Large intestine (tissue), 3 donors: ENCODE results near the gene TRIM31. TPM values are rescaled to one million over a fixed set of nuclear protein-coding genes. Genes with fewer than 3 reads are reported as not detected.

Experiments
- DNase-seq, 2 donors: peaks; one replicate each; pipeline versions ENCODE4 v3.0.0 to v3.0.0-alpha.2; 2013
- H3K27ac ChIP-seq: one replicate; pipeline ENCODE4 v1.5.1; 2013; ENCODE audit warnings: low read length
- H3K27me3 ChIP-seq: 2 replicates; pipeline ENCODE4 v1.6.1; 2013; ENCODE audit warnings: low read length; ENCODE audit not compliant: control insufficient read depth, insufficient read depth
- H3K36me3 ChIP-seq: 2 replicates; pipeline ENCODE4 v1.6.1; 2013; ENCODE audit warnings: low read length; ENCODE audit not compliant: control insufficient read depth, insufficient read depth
- H3K4me1 ChIP-seq: one replicate; pipeline ENCODE4 v1.6.1; 2013; ENCODE audit warnings: low read length; ENCODE audit not compliant: control insufficient read depth, insufficient read depth
- H3K4me3 ChIP-seq: one replicate; pipeline ENCODE4 v1.5.1; 2013; ENCODE audit warnings: low read length
- H3K9me3 ChIP-seq: one replicate; pipeline ENCODE4 v1.6.1; 2013; ENCODE audit warnings: mild to moderate bottlenecking, low read depth, low read length, moderate library complexity; ENCODE audit not compliant: control insufficient read depth
- WGBS: methylation state at CpG from one replicate; pipeline ENCODE4 v1.1.5; 2013; ENCODE audit warnings: low lambda C conversion rate; ENCODE audit not compliant: insufficient coverage; 5-methylcytosine and 5-hydroxymethylcytosine counted together
- polyA plus RNA-seq: library from polyadenylated mRNA; unstranded; fragments of 120-200 nt; gene quantifications from one replicate; pipeline ENCODE4 v1.2.1, GENCODE V29; 2013

Gene TRIM31
- polyA plus RNA-seq, 1 donor, result 5.7 TPM

- WGBS, result 0% methylated on average over 4 of the region's 37 CpGs
- H3K4me1 ChIP-seq, result peaks cover 28% of the 10 kb centered on the region
- H3K27ac ChIP-seq, result no peak overlapping the region
- H3K9me3 ChIP-seq, result peaks cover 8% of the 10 kb centered on the region
- DNase-seq, result no peak
- H3K4me3 ChIP-seq, result peak overlapping the region; percentile 34
- peaks cover 7% of the 10 kb centered on the region for H3K36me3 ChIP-seq
- peaks cover 80% of the 10 kb centered on the region for H3K27me3 ChIP-seq
Observed at GRCh38 chr6:30074331-30075093, 38.4 kb downstream of the TRIM31 start.

DNA sequence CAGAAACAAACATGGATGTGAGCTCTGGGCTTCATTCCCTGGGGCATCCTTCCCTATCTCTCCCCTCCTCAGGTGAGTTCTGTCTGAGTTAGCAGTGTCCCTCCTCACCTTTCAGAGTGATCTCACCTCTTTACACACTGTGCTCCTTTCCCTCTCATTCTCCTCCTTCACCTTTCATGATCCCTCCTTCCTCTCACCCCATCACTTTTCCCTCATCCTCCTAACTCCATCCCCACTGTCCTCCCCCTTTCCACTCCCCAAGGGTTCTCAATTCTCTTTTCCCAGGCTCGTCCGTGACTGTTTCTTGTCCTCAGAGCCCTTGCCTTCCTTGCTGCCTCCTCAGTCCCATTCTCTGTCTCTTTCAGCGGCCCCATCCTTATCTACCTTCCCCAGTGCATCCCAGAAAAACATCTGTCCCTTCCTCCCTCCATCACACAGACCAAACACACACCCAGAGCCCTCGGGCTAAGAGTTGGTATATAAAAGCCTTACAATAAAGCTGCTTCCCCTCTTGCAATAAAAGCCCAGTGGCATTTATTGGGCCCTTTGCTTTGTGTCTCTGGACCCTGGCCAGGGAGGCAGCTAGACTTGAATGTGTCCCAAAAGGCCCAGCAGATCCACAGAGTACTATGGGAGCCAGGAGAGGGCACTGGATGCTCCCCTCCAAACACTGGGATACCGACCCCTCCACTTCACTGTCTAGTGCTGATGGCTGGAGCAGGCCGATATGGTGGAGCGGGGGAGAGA is 39.2 kb downstream of the TRIM31 start:
- H3K27ac ChIP-seq, result no peak overlapping the region
- H3K4me1 ChIP-seq, result peaks cover 28% of the 10 kb centered on the region
- H3K9me3 ChIP-seq, result peaks cover 8% of the 10 kb centered on the region
- peaks cover 12% of the 10 kb centered on the region for H3K36me3 ChIP-seq
- no peak overlapping the region for H3K4me3 ChIP-seq
- H3K27me3 ChIP-seq, result peaks cover 72% of the 10 kb centered on the region
- WGBS, result 42% methylated on average over 3 of the region's 7 CpGs
- no peak for DNase-seq

- H3K9me3 ChIP-seq, result peaks cover 8% of the 10 kb centered on the region
- peaks cover 16% of the 10 kb centered on the region for H3K36me3 ChIP-seq
- peaks cover 28% of the 10 kb centered on the region for H3K4me1 ChIP-seq
- peak overlapping the region; percentile 24 for H3K4me3 ChIP-seq
- no CpG with 5 or more reads among the region's 3 CpGs for WGBS
- peaks cover 61% of the 10 kb centered on the region for H3K27me3 ChIP-seq
- no peak overlapping the region for H3K27ac ChIP-seq
- DNase-seq, result no peak
Observed at GRCh38 chr6:30071858-30072257, 41.0 kb downstream of the TRIM31 start.

DNA sequence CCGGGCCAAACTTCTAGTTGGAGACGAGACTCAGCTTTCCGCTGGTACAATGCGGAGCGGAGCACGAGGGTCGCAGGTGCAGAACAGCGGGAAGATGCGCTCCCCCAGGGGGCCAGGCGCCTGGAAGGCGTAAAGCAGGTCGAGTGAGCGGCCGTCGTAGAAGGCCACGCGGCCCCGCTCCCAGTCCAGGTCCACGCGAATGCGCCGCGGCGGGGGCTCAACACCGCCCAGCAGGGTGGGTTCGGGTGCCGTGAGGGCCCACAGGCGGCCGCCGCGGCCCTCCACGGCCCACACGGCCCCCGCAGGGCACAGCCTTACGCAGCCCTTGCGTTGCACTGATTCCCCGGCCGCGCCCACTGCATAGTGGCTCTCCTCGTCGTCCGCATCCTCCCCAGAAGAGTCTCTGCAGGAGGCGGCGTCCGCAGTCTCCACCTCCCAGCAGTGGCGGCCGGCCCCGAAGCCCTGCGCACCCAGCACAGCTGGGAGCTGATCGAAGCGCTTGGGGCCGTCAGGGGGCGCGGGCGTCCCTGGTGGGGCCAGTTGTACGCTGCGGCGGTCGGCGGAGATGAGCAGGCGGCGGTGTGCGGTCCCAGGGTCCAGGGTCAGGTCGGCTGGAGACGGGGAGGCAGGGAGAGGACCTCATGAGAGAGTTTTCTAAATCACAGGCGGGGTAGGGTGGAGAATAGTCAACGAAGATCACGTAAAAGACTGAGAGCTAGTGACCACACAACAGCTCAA is 41.6 kb downstream of the TRIM31 start:
- peak; percentile 56 to 72 for DNase-seq
- no peak overlapping the region for H3K27ac ChIP-seq
- no CpG with 5 or more reads among the region's 68 CpGs for WGBS
- peaks cover 57% of the 10 kb centered on the region for H3K27me3 ChIP-seq
- H3K36me3 ChIP-seq, result peaks cover 16% of the 10 kb centered on the region
- peaks cover 8% of the 10 kb centered on the region for H3K9me3 ChIP-seq
- H3K4me3 ChIP-seq, result peak overlapping the region; percentile 24
- H3K4me1 ChIP-seq, result peaks cover 28% of the 10 kb centered on the region

GRCh38 chr6:30067460-30068139 is 45.3 kb downstream of the TRIM31 start:
- Histone ChIP-seq H3K9me3 (no peaks in the 10 kb centered on the region), H3K36me3 (peaks cover 25% of the 10 kb centered on the region), H3K27me3 (peaks cover 21% of the 10 kb centered on the region), H3K27ac (peak overlapping the region; percentile 94), H3K4me3 (peak overlapping the region; percentile 73), H3K4me1 (peaks cover 17% of the 10 kb centered on the region)
- WGBS, result 15% methylated on average over 3 of the region's 8 CpGs
- DNase-seq, result no peak

- H3K36me3 ChIP-seq, result peaks cover 25% of the 10 kb centered on the region
- no peaks in the 10 kb centered on the region for H3K9me3 ChIP-seq
- 0% methylated on average over 2 of the region's 46 CpGs for WGBS
- peaks cover 14% of the 10 kb centered on the region for H3K4me1 ChIP-seq
- H3K27ac ChIP-seq, result peak within 1 kb of the TSS; percentile 94
- H3K4me3 ChIP-seq, result peak within 1 kb of the TSS; percentile 73
- peaks cover 13% of the 10 kb centered on the region for H3K27me3 ChIP-seq
- peak; percentile 99 to 100 for DNase-seq
Observed at GRCh38 chr6:30066577-30067459, 46.1 kb downstream of the TRIM31 start, which contains the start of gene PPP1R11. Gene PPP1R11 (plus strand): TSS chr6:30067198. CDS start chr6:30067411, 213 bp downstream.

DNA sequence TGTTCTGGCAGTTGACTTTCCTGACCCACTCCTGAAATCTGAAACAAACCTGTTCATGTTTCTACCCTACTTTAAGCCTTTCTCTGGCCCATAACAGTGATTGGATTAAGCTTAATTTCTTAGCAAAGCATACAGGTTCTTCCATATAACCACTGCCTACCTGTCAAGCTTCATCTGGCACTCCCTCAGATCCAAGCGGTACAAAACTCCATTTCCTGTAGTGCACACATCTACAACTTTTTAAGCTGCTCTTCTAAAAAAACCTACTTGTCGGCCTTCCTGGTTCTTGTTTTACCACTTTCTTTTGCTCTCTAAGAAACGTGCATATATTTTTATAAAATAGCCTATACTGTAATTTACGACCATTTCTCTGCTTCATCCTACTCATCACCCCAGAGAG is 46.8 kb downstream of the TRIM31 start:
- DNase-seq, result no peak
- Histone ChIP-seq H3K4me1 (peaks cover 11% of the 10 kb centered on the region), H3K4me3 (peak overlapping the region; percentile 73)

GRCh38 chr6:30063315-30063714 is 49.6 kb downstream of the TRIM31 start:
- Histone ChIP-seq H3K4me1 (peaks cover 18% of the 10 kb centered on the region), H3K36me3 (peaks cover 9% of the 10 kb centered on the region), H3K27ac (no peak overlapping the region), H3K9me3 (no peaks in the 10 kb centered on the region), H3K4me3 (no peak overlapping the region), H3K27me3 (no peaks in the 10 kb centered on the region)
- DNase-seq, result no peak
- 100% methylated on average over 1 of the region's 2 CpGs for WGBS

More for the DNA sequence above, 46.8 kb downstream of the TRIM31 start:
- Histone ChIP-seq H3K27me3 (peaks cover 6% of the 10 kb centered on the region), H3K9me3 (no peaks in the 10 kb centered on the region), H3K36me3 (peaks cover 25% of the 10 kb centered on the region), H3K27ac (peak overlapping the region; percentile 94)
- no CpG with 5 or more reads among the region's 4 CpGs for WGBS

DNA sequence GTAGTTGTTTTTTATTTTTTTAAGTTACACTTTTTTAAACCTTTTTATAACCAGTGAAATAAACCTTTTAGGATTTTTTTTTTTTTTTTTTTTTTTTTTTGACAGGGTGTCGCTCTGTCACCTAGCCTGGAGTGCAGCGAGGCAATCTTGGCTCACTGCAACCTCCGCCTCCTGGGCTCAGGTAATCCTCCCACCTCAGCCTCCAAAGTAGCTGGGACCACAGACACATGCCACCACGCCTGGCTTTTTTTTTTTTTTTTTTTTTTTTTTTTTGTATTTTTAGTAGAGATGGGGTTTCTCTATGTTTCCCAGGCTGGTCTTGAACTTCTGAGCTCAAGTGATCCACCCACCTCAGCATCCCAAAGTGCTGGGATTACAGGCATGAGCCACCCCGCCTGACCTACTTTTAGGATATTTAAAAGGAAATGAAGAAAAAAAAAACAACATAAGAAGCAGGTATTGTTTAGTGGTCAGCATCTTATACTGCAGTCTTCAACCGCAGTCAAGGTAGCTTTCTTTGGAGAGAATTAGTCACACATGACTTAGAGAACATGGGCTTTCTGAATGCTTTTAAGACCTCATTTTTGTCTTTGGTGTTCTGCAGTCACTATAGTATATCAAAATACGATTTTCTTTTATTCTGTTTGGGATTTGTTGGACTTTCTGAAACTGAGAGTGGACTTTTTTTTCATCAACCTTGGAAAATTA is 50.3 kb downstream of the TRIM31 start:
- peak overlapping the region; percentile 68 for H3K4me3 ChIP-seq
- no peak for DNase-seq
- 86% methylated on average over 2 of the region's 7 CpGs for WGBS
- peaks cover 10% of the 10 kb centered on the region for H3K36me3 ChIP-seq
- peak overlapping the region; percentile 96 for H3K27ac ChIP-seq
- H3K27me3 ChIP-seq, result no peaks in the 10 kb centered on the region
- H3K9me3 ChIP-seq, result no peaks in the 10 kb centered on the region
- peaks cover 18% of the 10 kb centered on the region for H3K4me1 ChIP-seq
